EL (cell line): ENCODE results near the gene CUEDC1.

ENCODE experiments used
- DNase-seq: peaks from one replicate; pipeline ENCODE4 v3.0.0-alpha.2; 2016

Gene CUEDC1

GRCh38 chr17:57955183-57955931, at the start of gene CUEDC1:
Gene CUEDC1, minus strand, starts transcription at chr17:57955412. Its CDS starts 69,848 bp downstream, at chr17:57885564.
- DNase-seq, result peak; percentile 64

DNA sequence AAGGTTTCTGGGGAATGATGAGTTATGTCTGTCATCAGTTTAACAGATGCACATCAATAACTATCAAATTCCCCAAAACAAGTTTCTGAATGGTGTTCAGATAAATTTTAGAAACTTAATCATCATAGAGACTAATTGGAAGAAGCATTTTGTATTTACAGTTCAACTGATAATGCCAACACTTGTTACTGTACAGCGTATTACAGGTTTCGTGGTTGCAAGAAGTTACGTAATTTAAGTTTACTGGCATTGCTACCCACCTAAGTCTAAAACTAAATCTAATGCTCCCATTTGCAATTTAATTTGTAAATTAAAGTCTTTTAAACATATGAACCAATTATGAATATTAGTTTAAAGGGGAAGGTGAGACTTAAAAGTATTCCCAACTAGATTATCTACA, 48.8 kb upstream of the CUEDC1 start:
- no peak for DNase-seq

DNA sequence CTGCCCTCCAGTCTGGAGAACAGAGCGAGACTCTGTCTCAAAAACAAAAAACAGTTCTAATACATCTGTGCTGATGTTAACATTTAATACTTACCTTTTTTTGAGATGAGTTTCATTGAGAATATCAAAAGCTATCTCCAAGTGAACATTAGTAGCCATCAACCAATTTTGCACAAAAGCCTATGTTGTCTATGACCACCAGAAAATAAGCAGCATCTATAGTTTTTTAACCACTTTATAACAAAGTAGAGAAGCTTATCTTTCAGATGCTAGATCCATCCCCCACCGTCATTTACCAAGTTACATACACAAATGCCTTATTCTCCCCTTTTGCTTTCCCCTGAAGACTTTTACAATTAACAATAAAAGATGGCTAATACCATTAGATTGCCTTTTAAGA, 47.8 kb upstream of the CUEDC1 start:
- DNase-seq, result no peak

DNA sequence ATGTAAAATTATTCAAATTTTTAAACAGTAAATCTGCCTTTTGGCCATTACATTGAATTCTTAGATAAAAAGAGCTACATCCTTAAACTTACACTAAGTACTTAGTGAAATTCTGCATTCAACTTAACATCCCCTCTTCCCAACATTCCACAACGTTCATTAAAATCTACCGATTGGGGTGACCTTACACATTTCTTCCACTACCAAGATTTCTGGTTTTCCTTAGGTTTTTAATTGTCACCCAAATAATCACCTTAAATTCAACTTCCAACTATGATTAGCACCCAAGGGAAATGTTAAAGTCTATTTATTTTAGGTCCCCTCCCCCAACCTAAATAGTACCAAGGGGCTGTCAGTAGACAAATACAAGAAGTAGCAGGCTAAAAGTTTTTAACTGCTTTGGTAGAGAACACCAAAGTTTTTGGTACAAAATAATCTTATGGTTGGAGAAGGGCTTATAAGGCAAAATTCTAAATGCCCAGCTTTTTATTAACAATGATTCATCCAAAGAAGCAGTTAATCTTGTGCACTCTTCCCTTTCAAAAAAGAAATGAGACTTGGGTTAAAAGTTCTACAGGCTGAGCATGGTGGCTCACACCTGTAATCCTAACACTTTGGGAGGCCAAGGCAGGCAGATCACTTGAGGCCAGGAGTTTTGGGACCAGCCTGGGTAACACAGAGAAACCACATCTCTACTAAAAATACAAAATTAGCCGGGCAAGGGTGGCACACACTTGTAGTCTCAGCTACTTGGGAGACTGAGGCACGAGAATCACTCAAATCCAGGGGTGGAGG, 47.1 kb upstream of the CUEDC1 start:
- DNase-seq, result no peak

- no peak for DNase-seq
These were observed 46.4 kb upstream of the CUEDC1 start for GRCh38 chr17:58001461-58002124.

DNA sequence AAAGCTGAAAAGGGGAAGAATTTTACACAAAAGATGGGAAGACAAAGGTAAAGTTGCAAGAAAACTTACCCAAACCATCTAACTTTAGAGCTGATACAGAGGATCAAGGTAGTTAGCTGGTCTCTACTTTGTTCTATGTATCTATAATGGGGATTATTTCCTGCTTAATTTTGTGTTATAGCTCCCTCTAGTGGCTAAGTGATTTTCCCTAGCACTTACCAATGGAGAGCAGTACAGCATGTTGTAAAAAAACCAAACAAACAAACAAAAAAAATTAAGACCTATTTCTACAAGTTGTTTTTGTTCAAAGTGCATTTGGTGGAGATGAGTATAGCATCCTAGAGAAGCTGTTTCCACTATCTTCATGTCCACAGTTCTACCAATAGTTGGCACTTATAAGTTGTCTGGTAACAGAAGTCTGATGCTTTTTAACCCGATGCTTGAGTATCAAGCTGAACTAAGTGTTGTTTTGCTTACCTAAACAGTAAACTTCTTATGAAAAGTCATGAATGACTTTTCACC, 44.3 kb upstream of the CUEDC1 start:
- peak; percentile 77 for DNase-seq

- no peak for DNase-seq
These were observed 43.8 kb upstream of the CUEDC1 start for GRCh38 chr17:57999010-57999495.

- no peak for DNase-seq
These were observed 42.0 kb upstream of the CUEDC1 start for GRCh38 chr17:57997085-57997809.

DNA sequence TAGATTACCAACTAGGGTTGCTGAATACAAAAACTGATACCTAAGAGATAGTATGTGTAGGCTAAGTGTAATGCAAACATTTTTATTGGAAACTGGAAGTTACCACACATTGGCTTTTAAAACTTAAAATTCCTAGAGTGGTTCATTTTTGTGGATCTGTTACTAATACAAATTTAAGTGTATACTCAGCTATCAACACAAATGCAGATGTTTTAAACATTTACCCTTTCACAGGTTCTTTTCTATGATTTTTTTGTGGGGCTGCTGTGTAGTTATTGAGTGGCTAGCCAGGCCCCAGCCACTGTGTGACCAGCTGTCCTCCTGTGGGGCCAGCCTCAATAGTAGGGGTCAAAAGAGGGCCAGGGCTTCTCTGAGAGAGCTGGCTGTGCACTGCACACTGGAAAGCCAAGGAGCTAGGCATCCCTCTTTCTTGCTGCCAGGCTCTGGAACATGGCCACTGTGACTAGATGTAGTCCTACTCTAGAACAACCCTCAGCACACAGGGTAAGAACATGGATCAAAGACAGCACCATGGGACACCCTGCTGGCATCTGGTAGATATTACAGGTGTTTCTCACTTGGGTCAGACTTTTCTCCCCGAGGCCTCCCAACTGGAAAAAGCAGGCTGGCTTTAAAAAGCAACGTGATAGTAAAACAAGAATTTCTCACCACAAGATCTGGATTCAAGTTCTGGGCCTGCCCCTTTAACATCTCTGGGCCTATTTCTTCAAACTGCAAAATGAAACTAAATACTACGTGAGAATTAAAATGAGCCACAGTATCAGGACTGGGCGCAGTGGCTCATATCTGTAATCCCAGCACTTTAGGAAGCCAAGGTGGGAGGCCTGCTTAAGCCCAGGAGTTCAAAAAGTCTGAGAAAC, 40.1 kb upstream of the CUEDC1 start:
- peak; percentile 83 for DNase-seq

GRCh38 chr17:57994436-57994835, 39.2 kb upstream of the CUEDC1 start:
- DNase-seq, result no peak

DNA sequence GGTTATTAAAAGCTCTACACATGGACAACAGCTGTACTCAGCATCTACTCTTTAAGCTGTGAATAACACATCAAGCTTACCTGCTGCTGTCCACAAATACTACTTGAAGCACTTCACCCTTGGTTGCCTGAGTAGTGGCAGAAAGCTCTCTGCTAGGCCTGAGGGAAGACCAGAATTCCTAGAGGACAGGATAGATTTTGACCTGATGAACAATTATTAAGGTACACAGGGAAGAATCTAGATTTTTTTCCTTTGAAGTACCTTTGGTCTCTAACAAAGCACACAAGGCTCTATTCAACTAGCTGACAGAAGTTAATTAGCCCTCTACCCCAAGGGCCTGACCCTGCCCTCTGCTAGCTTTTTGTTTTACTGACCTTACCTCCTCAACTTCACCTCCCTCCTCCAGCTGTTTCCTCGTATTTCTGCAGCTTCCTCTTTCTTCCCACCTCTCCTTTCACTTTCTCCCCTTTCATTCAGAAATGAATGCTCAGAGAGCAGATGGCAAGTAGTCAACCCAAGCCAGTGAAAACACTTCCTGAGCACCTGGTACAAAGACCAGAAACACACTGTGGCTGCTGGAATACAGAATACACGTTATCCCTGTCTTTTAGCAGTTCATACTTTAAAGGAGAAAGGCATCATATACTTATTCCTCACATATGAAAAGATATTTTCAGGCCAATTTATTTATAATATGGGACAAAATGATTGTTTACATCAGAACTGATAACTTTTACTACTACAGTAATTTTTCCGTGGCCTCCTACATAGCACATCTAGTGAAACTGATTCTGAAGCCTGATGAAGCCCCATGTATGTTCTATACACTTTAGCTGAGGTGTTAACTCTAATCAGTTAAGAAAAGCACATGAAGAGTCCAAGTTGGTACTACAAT, 38.5 kb upstream of the CUEDC1 start:
- no peak for DNase-seq

DNA sequence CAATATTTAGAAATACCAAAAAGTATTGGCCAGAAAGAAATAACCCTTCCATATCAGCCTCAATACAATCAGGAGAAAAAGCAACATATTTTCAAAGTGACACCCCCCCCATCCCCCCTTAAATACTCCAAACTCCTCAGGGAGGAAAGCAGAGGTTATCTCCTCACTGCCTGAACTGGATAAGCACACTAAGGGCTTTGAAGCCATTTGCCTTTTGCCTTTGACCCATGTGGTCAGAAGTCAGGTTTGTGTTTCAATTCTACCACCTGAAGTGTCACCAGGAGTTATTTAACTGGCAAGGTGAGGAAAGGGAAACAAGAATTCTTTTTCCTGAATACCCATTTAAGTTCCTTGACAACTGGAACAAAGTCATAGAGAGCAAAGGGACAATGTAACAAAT, 36.3 kb upstream of the CUEDC1 start:
- DNase-seq, result no peak

- DNase-seq, result no peak
These were observed 34.8 kb upstream of the CUEDC1 start for GRCh38 chr17:57990037-57990436.

- peak; percentile 80 for DNase-seq
These were observed 33.4 kb upstream of the CUEDC1 start for GRCh38 chr17:57988301-57989250.

GRCh38 chr17:57987581-57988300, 32.5 kb upstream of the CUEDC1 start, which contains the start of gene VEZF1:
Gene VEZF1, minus strand, starts transcription at chr17:57988254. Its CDS starts 143 bp downstream, at chr17:57988111.
- DNase-seq, result peak; percentile 78

DNA sequence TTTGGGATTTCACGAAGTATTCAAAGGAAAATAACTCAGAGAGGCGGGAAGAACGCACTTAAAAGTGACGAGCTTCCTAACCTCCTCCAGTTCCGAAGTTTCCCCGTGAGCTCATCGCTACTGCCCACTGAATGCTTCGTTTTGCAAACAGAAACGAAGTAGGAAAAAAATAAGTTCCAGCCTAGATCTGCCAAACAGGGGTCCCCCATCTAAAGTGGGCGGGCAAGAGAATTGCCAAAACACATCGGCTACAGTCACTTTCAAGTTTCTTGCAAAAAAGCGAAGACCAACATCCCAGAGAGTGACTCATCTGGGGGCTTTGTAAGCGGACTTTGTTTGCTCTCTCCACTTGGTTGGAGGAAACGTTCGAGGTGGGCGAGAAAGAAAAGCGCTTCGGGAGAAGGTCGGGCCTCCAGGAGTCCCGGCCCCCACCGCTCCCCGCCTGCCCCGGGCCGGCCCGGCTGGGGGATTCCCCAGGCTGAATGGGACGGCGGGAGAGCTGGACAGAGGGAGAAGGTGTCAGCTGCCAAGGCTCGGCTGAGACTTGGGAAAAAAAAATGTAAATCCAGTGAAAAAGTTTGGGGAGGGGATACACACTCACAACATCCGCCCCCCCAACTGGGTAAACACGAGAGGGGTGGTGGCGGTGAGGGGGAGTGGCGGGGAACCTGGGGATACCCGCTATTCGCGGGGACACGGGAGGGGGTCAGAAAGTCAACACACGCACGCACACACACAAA, 31.8 kb upstream of the CUEDC1 start:
- DNase-seq, result peak; percentile 81

DNA sequence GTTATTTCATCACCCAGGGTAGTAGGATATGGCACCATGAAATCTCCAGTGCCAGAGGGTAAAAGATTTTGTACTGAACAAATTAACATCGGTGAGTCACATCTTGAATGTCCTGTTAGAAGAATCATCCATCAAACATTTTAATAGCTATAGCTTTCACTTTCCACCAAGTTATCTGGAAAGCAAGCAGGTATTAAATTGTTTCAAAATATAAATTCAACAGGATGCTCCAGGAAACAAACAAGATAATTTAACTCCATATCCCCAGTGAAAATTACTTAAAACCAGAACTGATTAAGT, 30.4 kb upstream of the CUEDC1 start:
- DNase-seq, result peak; percentile 84
